GM12891 (cell line): ENCODE results near the gene PCBP2.
A peak's percentile ranks its signal among the peaks of the same experiment; 100 is the strongest.

Experiments used
- PAX5 ChIP-seq: IDR thresholded peaks from 2 replicates; pipeline ENCODE4 v1.6.1; 2011; ENCODE audit warnings: low read length, moderate library complexity, mild to moderate bottlenecking; ENCODE audit not compliant: insufficient read depth, severe bottlenecking
- POLR2A ChIP-seq: IDR thresholded peaks from 2 replicates; pipeline ENCODE4 v1.6.1; 2011; ENCODE audit warnings: low read depth, low read length, control low read depth
- POLR2AphosphoS5 ChIP-seq: IDR thresholded peaks from 2 replicates; pipeline ENCODE4 v1.6.1; 2011; ENCODE audit warnings: low read depth, low read length, control low read depth
- SPI1 ChIP-seq: IDR thresholded peaks from 2 replicates; pipeline ENCODE4 v1.6.1; 2011; ENCODE audit warnings: low read depth, low read length, control low read depth
- TAF1 ChIP-seq: IDR thresholded peaks from 2 replicates; pipeline ENCODE4 v1.6.1; 2011; ENCODE audit warnings: low read depth, low read length, control low read depth

GRCh38 chr12:53452159-53453077 is 516 bp downstream of the PCBP2 start:
- peak; percentile 80 for TF ChIP-seq POLR2A
- no peak for TF ChIP-seq TAF1
- peak; percentile 85 for TF ChIP-seq POLR2AphosphoS5
- no peak for TF ChIP-seq PAX5
- TF ChIP-seq SPI1: no peak
